GM21737 (cell line): ENCODE measurements around the gene TAF1A.
A peak's percentile ranks its signal among the peaks of the same experiment; 100 is the strongest.

Experiments
- ATAC-seq: cut with Tn5 transposase; IDR thresholded peaks from one replicate; pipeline ENCODE4 v1.9.1; 2021; ENCODE audit warnings: mild to moderate bottlenecking, moderate library complexity; ENCODE audit not compliant: unreplicated experiment

Gene TAF1A

GRCh38 chr1:222600281-222600680 lies 10.5 kb upstream of the TAF1A start:
- ATAC-seq: no peak

GRCh38 chr1:222596696-222597095 lies 7.0 kb upstream of the TAF1A start:
- ATAC-seq: no peak

GRCh38 chr1:222594789-222595188 lies 5.1 kb upstream of the TAF1A start:
- no peak for ATAC-seq

GRCh38 chr1:222592171-222592570 lies 2.4 kb upstream of the TAF1A start:
- no peak for ATAC-seq

GRCh38 chr1:222588135-222588534 lies 1.6 kb downstream of the TAF1A start:
- no peak for ATAC-seq

GRCh38 chr1:222586842-222587241 lies 2.9 kb downstream of the TAF1A start:
- no peak for ATAC-seq

GRCh38 chr1:222583079-222583478 lies 6.7 kb downstream of the TAF1A start:
- peak; percentile 85 for ATAC-seq

GRCh38 chr1:222582099-222582774 lies 7.5 kb downstream of the TAF1A start:
- ATAC-seq: peak; percentile 50

- ATAC-seq: no peak
These were observed 10.4 kb downstream of the TAF1A start for GRCh38 chr1:222579316-222579715.

- no peak for ATAC-seq
These were observed 18.9 kb downstream of the TAF1A start for GRCh38 chr1:222570837-222571236.

GRCh38 chr1:222561656-222562055 lies 28.1 kb downstream of the TAF1A start:
- ATAC-seq: no peak

- ATAC-seq: no peak
These were observed 32.2 kb downstream of the TAF1A start for GRCh38 chr1:222557574-222557973.

GRCh38 chr1:222557148-222557547 lies 32.6 kb downstream of the TAF1A start:
- no peak for ATAC-seq

- ATAC-seq: no peak
These were observed 33.6 kb downstream of the TAF1A start for GRCh38 chr1:222555992-222556615.

GRCh38 chr1:222554177-222554576 lies 35.6 kb downstream of the TAF1A start:
- no peak for ATAC-seq

- no peak for ATAC-seq
These were observed 36.9 kb downstream of the TAF1A start for GRCh38 chr1:222552882-222553281.

- ATAC-seq: no peak
These were observed 41.6 kb downstream of the TAF1A start, which contains the start of gene HHIPL2 for GRCh38 chr1:222547944-222548671. Gene HHIPL2, minus strand, starts transcription at chr1:222548104. Its CDS starts 60 bp downstream, at chr1:222548044.

- no peak for ATAC-seq
These were observed 42.5 kb downstream of the TAF1A start for GRCh38 chr1:222547260-222547614.

- no peak for ATAC-seq
These were observed 43.0 kb downstream of the TAF1A start for GRCh38 chr1:222546548-222547259.

GRCh38 chr1:222546091-222546490 lies 43.6 kb downstream of the TAF1A start:
- no peak for ATAC-seq

GRCh38 chr1:222543817-222544216 lies 45.9 kb downstream of the TAF1A start:
- ATAC-seq: no peak
